Fibroblast of villous mesenchyme (primary cell): ENCODE data around the gene CYP4F22. TPM values are rescaled to one million over a fixed set of nuclear protein-coding genes. Genes with fewer than 3 reads are reported as not detected.

ENCODE experiments used
- DNase-seq: peaks from one replicate; pipeline ENCODE4 v3.0.0-alpha.2; 2010; ENCODE audit warnings: low read depth
- H3K4me3 ChIP-seq: 2 replicates; pipeline ENCODE4 v1.5.1; 2011; ENCODE audit warnings: low read depth, mild to moderate bottlenecking, low read length
- total RNA-seq: library from RNA; depleted of rRNA; stranded (reverse); fragments of >200 nt; gene quantifications from 2 replicates; pipeline ENCODE4 v1.2.3, GENCODE V29; 2012
- TF ChIP-seq, protein P1 (sequence below): IDR thresholded peaks from 2 replicates; pipeline ENCODE4 v1.5.1; 2012; ENCODE audit warnings: low read depth, mild to moderate bottlenecking, low read length; ENCODE audit not compliant: insufficient read depth

The CYP4F22 gene
- total RNA-seq, 1 donor, result not detected

DNA sequence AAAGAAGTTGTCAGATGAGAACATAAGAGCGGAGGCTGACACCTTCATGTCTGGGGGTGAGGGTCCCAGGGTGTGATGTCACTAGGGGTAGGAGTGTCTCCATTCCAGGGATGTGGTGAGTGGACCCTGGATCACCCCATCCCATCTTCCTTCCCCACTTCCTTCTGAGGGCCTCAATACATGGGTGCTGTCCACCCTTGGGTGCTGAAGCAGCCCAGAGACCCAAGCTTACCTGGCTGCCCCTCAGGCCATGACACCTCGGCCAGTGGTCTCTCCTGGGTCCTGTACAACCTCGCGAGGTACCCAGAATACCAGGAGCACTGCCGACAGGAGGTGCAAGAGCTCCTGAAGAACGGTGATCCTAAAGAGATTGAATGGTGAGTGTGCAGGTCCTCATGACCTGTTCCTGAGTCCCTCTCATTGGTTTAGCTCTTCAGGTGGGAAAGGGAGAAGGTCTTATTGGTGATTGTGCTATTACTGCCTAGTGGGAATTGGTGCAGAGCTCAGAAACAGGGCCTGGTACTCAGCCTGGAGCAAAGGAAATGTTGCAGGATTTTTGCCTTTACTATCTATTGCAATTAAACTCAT, 69.0 kb downstream of the CYP4F22 start:
- H3K4me3 ChIP-seq, result no peak overlapping the region
- TF ChIP-seq, protein P1, sequence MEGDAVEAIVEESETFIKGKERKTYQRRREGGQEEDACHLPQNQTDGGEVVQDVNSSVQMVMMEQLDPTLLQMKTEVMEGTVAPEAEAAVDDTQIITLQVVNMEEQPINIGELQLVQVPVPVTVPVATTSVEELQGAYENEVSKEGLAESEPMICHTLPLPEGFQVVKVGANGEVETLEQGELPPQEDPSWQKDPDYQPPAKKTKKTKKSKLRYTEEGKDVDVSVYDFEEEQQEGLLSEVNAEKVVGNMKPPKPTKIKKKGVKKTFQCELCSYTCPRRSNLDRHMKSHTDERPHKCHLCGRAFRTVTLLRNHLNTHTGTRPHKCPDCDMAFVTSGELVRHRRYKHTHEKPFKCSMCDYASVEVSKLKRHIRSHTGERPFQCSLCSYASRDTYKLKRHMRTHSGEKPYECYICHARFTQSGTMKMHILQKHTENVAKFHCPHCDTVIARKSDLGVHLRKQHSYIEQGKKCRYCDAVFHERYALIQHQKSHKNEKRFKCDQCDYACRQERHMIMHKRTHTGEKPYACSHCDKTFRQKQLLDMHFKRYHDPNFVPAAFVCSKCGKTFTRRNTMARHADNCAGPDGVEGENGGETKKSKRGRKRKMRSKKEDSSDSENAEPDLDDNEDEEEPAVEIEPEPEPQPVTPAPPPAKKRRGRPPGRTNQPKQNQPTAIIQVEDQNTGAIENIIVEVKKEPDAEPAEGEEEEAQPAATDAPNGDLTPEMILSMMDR, result no peak
- DNase-seq, result no peak

DNA sequence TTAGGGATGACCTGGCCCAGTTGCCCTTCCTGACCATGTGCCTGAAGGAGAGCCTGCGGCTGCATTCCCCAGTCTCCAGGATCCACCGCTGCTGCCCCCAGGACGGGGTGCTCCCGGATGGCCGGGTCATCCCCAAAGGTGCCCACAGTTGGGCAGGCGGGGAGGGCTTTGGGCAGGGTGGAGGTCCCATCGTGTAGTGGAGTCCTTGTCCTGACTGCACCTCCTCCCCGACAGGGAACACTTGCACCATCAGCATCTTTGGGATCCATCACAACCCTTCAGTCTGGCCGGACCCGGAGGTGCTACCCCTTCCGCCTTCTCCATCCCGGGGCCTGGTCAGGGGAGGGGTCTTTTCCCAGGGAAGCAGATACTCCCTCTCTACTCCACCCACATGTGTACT, 75.0 kb downstream of the CYP4F22 start:
- DNase-seq, result no peak
- H3K4me3 ChIP-seq, result no peak overlapping the region
- TF ChIP-seq, protein P1, result no peak

DNA sequence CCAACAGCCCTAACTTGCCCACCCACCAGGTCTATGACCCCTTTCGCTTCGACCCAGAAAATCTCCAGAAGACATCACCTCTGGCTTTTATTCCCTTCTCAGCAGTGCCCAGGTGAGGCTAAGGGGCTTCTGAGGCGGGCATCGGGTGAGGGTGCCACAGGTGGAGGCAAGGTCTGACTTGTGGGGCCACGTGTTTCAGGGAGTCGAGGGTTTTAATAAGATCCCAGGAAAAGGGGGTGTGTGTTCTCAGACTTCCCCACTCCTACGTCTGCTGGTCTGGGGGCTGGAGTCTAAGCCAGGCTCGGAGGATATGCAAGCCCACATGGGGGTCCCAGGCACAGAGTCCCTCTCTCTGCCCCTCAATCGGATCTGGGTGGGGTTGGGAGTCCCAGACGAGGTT, 75.8 kb downstream of the CYP4F22 start:
- no peak for DNase-seq
- no peak overlapping the region for H3K4me3 ChIP-seq
- TF ChIP-seq, protein P1, result no peak

DNA sequence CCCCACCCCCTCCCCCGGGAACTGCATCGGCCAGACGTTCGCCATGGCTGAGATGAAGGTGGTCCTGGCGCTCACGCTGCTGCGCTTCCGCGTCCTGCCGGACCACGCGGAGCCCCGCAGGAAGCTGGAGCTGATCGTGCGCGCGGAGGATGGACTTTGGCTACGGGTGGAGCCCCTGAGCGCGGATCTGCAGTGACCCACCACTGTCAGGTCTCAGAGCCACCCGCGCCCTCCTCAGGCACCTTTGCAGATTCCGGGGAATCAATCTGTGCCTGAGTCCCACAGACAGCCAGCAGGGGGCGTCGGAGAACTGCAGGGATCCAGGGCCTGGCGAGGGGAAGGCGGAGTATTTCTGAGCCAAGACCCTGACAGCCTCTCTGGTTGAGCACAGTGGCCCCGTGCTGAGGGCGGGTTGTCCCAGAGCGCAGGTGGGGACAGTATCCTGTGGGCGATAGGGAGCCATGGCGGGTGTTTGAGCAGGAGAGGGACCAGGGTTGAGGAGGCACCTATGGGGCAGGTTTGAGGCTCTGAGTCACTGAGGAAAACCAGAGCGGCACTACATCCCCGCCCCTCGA, 76.3 kb downstream of the CYP4F22 start:
- H3K4me3 ChIP-seq, result no peak overlapping the region
- TF ChIP-seq, protein P1, result peak; percentile 95
- peak; percentile 57 for DNase-seq

DNA sequence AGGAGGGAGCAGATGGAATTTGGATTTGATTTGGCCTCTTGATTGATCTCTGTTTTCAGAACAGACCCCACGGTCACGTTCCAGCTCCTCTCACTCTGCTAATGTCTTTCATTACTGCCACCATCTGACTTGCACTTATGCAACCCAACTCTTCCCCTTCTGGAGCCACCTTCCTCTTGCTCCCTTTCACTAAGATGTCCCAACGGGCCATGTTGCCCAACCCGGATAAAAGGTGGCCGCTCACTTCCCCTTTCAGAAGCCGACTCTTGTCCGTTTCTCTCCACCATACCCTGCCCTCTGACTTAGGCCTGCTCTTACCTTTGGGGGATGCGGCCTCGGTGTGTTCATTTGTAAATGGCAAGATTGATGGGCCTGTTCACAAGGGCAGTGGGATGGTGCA, 79.3 kb downstream of the CYP4F22 start:
- TF ChIP-seq, protein P1, result no peak
- no peak overlapping the region for H3K4me3 ChIP-seq
- DNase-seq, result no peak

DNA sequence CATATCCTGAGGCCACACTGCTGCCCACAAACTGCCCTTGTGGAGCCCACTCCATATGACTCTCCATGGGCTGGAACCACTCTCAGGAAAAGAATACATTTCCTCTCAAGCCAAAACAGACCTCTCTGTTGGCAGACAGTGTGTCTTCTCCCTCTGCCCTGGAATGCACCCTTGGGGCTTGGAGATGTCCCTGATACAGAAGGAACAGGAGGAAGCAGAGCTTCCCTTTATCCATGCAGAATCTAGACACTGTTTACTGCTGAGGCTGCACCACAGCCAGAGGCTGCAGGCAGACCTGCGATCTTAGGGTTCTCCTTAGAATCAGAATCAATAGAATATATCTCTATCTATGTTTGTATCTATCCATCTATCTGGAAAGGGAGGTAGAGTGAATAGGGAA, 79.9 kb downstream of the CYP4F22 start:
- no peak for DNase-seq
- H3K4me3 ChIP-seq, result no peak overlapping the region
- TF ChIP-seq, protein P1, result no peak
